ENCODE results near the gene CCR5AS.

The CCR5AS gene

DNA sequence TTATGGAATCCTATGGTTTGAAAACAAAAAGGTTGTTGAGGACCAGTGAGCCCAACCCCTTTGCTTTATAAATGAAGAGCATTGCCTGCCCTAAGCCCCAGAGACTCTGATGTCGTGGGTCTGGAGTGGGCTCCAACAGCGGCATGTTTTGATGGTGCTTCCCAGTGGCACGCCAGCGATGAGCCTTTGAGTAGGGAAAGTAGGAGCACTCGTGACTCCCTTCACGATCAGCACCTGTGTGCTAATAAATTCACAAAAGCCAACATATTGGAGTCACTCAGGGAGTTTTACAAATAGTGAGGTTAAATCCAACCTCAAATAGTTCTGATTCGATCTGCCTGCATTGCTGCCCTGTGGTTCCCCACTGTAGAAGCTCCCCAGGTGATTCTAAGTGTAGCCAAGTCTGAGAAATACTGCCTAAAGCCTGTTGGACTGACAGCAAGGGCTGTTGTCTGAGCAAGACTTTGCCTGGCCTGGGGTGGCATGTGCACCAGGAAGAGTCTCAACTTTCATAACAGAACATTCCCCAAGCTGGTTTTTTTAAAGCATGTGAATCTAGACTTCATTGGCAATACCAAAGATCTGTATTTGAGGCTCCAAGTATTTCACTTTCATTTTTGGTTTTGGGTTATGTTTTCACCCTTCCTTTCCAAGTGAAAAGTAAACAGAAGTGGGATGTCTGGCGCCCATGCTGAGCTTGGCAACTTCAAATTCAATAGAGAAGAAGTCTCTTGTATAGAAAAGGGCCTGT is 26.2 kb downstream of the CCR5AS start:
- DNase-seq (ENCODE audit: low read depth in 2 of 2): no peak

DNA sequence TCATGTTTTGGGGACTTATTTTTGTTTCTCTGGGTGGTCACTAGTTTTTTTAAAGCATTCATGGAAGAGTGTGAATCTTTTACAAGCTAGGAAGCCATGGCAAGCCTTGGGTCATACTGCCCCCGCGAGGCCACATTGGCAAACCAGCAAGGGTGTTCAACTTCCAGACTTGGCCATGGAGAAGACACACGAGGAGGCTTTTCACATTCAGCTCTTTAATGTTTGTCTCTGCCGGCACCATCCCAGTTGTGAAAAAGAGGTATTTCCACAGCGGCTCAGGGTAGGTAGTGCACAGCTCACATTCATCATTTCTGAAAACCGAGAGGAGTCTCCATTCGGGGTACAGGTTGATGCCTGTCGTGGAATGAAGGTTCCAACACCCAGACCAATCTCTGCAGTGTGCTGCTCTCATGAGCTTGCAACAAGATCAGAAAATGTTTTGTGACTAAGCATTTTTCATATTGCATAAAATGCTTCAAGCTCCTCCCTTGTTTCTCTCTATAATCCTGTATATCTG is 28.4 kb downstream of the CCR5AS start:
- DNase-seq (ENCODE audit: low read depth in 2 of 2): peak; percentile 34 to 39

DNA sequence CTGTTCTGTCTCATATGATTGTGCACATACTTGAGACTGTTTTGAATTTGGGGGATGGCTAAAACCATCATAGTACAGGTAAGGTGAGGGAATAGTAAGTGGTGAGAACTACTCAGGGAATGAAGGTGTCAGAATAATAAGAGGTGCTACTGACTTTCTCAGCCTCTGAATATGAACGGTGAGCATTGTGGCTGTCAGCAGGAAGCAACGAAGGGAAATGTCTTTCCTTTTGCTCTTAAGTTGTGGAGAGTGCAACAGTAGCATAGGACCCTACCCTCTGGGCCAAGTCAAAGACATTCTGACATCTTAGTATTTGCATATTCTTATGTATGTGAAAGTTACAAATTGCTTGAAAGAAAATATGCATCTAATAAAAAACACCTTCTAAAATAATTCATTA is 31.1 kb downstream of the CCR5AS start:
- DNase-seq (ENCODE audit: low read depth in 2 of 2): no peak

DNA sequence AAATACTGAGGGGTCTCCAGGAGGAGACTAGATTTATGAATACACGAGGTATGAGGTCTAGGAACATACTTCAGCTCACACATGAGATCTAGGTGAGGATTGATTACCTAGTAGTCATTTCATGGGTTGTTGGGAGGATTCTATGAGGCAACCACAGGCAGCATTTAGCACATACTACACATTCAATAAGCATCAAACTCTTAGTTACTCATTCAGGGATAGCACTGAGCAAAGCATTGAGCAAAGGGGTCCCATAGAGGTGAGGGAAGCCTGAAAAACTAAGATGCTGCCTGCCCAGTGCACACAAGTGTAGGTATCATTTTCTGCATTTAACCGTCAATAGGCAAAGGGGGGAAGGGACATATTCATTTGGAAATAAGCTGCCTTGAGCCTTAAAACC is 31.6 kb downstream of the CCR5AS start:
- DNase-seq (ENCODE audit: low read depth in 2 of 2): no peak

DNA sequence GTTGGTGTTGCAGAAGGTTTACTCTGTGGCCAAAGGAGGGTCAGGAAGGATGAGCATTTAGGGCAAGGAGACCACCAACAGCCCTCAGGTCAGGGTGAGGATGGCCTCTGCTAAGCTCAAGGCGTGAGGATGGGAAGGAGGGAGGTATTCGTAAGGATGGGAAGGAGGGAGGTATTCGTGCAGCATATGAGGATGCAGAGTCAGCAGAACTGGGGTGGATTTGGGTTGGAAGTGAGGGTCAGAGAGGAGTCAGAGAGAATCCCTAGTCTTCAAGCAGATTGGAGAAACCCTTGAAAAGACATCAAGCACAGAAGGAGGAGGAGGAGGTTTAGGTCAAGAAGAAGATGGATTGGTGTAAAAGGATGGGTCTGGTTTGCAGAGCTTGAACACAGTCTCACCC is 32.1 kb downstream of the CCR5AS start:
- no peak for DNase-seq (ENCODE audit: low read depth in 2 of 2)

DNA sequence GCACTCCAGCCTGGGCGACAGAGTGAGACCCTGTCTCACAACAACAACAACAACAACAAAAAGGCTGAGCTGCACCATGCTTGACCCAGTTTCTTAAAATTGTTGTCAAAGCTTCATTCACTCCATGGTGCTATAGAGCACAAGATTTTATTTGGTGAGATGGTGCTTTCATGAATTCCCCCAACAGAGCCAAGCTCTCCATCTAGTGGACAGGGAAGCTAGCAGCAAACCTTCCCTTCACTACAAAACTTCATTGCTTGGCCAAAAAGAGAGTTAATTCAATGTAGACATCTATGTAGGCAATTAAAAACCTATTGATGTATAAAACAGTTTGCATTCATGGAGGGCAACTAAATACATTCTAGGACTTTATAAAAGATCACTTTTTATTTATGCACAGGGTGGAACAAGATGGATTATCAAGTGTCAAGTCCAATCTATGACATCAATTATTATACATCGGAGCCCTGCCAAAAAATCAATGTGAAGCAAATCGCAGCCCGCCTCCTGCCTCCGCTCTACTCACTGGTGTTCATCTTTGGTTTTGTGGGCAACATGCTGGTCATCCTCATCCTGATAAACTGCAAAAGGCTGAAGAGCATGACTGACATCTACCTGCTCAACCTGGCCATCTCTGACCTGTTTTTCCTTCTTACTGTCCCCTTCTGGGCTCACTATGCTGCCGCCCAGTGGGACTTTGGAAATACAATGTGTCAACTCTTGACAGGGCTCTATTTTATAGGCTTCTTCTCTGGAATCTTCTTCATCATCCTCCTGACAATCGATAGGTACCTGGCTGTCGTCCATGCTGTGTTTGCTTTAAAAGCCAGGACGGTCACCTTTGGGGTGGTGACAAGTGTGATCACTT is 34.1 kb downstream of the CCR5AS start:
- DNase-seq (ENCODE audit: low read depth in 2 of 2): no peak

DNA sequence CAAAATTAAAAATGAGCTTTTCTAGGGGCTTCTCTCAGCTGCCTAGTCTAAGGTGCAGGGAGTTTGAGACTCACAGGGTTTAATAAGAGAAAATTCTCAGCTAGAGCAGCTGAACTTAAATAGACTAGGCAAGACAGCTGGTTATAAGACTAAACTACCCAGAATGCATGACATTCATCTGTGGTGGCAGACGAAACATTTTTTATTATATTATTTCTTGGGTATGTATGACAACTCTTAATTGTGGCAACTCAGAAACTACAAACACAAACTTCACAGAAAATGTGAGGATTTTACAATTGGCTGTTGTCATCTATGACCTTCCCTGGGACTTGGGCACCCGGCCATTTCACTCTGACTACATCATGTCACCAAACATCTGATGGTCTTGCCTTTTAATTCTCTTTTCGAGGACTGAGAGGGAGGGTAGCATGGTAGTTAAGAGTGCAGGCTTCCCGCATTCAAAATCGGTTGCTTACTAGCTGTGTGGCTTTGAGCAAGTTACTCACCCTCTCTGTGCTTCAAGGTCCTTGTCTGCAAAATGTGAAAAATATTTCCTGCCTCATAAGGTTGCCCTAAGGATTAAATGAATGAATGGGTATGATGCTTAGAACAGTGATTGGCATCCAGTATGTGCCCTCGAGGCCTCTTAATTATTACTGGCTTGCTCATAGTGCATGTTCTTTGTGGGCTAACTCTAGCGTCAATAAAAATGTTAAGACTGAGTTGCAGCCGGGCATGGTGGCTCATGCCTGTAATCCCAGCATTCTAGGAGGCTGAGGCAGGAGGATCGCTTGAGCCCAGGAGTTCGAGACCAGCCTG is 35.1 kb downstream of the CCR5AS start:
- no peak for DNase-seq (ENCODE audit: low read depth in 2 of 2)

DNA sequence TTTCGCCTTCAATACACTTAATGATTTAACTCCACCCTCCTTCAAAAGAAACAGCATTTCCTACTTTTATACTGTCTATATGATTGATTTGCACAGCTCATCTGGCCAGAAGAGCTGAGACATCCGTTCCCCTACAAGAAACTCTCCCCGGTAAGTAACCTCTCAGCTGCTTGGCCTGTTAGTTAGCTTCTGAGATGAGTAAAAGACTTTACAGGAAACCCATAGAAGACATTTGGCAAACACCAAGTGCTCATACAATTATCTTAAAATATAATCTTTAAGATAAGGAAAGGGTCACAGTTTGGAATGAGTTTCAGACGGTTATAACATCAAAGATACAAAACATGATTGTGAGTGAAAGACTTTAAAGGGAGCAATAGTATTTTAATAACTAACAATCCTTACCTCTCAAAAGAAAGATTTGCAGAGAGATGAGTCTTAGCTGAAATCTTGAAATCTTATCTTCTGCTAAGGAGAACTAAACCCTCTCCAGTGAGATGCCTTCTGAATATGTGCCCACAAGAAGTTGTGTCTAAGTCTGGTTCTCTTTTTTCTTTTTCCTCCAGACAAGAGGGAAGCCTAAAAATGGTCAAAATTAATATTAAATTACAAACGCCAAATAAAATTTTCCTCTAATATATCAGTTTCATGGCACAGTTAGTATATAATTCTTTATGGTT is 35.9 kb downstream of the CCR5AS start, which contains the start of gene CCR5:
Gene CCR5, plus strand, starts transcription at position 108 of the 680 bp plus-strand sequence. CDS start 1,957 bp downstream, outside the sequence.
- no peak for DNase-seq (ENCODE audit: low read depth in 2 of 2)

DNA sequence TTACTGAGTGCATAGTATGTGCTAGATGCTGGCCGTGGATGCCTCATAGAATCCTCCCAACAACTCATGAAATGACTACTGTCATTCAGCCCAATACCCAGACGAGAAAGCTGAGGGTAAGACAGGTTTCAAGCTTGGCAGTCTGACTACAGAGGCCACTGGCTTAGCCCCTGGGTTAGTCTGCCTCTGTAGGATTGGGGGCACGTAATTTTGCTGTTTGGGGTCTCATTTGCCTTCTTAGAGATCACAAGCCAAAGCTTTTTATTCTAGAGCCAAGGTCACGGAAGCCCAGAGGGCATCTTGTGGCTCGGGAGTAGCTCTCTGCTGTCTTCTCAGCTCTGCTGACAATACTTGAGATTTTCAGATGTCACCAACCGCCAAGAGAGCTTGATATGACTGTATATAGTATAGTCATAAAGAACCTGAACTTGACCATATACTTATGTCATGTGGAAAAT is 37.2 kb downstream of the CCR5AS start:
- peak; percentile 26 to 30 for DNase-seq (ENCODE audit: low read depth in 2 of 2)

DNA sequence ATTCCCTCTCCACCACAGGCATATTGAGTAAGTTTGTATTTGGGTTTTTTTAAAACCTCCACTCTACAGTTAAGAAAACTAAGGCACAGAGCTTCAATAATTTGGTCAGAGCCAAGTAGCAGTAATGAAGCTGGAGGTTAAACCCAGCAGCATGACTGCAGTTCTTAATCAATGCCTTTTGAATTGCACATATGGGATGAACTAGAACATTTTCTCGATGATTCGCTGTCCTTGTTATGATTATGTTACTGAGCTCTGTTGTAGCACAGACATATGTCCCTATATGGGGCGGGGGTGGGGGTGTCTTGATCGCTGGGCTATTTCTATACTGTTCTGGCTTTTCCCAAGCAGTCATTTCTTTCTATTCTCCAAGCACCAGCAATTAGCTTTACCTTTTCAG is 37.7 kb downstream of the CCR5AS start:
- DNase-seq (ENCODE audit: low read depth in 2 of 2): no peak

DNA sequence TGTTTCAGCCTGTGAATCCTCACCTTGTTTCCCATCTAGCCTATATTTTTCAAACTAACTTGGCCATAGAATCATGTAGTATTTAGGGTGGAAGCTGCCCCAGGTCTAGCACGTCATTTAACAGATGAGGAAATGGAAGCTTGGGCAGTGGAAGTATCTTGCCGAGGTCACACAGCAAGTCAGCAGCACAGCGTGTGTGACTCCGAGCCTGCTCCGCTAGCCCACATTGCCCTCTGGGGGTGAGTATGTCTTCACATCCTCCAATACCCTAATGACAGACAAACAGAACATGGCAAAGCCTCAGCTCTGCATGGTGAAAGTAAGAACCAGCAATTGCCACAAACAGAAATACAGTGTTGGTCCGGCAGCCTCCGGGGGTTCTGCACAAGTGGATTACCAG is 38.3 kb downstream of the CCR5AS start:
- DNase-seq (ENCODE audit: low read depth in 2 of 2): peak; percentile 40 to 48

DNA sequence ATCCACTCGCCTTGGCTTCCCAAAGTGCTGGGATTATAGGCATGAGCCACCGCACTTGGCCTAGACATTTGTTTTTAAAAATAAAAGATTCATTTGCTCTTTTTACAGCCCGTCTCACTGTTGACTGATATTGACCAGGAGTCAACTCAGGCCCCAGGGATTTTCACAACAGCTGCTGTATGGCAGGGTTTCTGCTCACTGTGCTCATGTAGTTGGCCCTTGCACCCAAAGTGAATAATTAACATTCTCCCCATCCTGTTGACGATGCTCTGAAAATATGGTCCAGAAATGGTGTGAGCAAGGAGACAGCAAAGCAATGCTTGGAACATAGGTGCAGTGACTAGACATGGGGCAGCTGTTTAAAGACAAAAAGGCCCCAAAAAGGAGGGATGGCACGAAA is 39.1 kb downstream of the CCR5AS start:
- no peak for DNase-seq (ENCODE audit: low read depth in 2 of 2)

DNA sequence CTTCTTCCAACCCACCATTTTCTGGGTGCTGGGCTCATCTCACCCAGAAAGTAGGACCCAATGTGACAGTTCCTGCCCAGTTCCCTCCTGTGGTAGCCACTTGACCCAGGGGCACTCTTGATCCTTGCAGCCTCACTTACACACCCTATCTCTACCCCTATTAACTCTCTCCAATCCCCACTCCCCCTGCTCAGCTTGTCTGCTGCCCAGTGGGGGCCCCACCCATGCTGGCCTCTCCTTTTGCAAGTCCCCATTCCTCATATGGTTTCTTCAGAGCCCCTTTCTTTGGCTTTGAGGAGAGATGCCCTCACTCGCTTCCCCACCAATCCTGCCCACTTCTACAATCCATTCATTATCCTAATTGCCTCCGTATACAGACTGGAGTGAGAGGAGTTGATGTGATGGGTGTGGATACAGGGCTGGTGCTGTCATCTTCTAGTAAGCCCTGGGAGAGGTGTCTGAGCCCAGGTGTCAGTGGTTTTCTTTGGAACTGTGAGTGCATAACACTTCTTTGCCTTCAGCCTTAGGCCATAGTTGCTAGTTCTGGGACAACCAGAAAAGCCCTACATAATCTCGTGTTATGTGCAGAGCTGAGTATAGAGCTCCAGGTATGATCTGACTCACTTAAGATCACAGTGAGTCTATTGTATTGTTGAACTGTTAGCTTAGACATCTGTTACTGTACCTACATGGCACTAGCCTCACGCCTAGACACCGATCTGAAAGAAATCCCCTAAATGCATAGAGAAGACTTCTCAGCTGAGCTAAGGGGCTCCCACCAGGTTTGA is 40.9 kb downstream of the CCR5AS start:
- DNase-seq (ENCODE audit: low read depth in 2 of 2): no peak

DNA sequence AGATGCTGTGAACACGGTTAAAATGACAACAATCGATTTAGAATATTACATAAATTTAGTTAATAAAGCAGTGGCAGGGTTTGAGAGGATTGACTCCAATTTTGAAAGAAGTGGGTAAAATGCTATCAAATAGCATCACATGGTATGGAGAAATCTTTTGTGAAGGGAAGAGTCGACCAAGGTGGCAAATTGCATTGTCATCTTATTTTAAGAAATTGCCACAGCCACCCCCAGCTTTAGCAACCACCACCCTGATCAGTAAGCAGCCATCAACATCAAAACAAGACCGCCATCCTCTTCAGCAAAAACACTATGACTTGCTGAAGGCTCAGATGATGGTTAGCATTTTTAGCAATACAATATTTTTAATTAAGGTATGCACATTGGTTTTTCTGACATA is 41.8 kb downstream of the CCR5AS start:
- DNase-seq (ENCODE audit: low read depth in 2 of 2): no peak

DNA sequence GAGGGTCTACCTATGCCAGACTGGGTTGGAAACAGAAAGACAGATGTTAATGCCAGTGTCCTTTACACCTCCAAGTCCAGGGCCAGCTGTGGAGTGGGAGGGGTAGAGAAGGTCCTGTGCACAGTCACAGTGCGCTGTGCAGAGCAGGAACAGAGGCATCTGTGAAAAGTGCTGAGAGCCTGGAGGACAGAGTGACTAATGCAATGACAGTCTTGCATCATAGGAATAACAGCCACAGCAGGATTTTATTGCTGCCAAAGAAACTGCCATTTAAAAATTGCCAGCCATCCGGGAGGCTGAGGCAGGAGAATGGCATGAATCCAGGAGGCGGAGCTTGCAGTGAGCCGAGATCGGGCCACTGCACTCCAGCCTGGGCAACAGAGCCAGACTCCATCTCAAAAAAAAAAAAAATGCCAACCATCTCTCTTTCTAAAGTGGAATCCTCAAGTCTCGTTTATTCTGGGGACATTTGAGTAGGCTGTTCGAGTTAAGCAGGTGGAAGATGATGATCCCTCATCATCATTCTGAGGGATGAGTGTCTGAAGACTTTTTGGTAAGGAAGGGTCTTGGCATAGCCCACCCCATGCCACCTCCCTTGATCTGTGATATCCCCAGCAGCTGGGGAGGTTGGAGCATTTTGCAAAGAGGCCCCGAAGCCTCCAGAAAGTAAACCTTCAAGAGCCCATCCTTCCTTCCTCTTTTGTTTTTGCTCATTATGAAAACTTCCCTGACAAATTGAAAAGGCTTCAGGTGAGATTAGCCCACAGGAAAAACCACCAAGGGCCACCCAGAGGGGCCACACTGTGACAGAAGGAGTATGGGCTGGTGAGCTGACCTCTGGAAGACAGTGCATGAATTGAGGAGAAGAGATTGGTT is 45.2 kb downstream of the CCR5AS start:
- no peak for DNase-seq (ENCODE audit: low read depth in 2 of 2)

DNA sequence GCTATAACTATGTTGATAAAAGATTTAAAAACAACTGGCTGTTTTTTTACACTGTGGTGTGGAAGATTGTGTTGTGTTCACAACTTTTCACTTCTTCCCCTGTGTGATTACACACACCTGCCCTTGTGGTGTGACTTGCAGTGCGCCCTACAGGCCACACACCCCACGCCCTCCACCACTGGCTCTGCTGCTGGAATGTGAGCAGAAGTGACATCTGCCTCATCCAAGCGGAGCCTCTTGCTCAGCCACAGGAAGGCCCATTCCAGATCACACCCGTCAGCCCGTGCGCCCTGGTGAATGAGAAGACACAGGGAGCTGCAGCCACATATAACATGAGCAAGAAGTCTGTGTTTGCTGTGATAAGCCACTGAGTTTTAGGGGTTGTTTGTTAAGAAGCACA is 46.0 kb downstream of the CCR5AS start:
- no peak for DNase-seq (ENCODE audit: low read depth in 2 of 2)

DNA sequence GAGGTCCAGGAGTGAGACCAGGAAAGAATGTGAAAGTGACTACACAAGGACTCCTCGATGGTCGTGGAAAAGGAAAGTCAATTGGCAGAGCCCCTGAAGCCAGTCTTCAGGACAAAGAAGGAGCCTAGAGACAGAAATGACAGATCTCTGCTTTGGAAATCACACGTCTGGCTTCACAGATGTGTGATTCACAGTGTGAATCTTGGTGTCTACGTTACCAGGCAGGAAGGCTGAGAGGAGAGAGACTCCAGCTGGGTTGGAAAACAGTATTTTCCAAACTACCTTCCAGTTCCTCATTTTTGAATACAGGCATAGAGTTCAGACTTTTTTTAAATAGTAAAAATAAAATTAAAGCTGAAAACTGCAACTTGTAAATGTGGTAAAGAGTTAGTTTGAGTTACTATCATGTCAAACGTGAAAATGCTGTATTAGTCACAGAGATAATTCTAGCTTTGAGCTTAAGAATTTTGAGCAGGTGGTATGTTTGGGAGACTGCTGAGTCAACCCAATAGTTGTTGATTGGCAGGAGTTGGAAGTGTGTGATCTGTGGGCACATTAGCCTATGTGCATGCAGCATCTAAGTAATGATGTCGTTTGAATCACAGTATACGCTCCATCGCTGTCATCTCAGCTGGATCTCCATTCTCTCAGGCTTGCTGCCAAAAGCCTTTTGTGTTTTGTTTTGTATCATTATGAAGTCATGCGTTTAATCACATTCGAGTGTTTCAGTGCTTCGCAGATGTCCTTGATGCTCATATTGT is 47.0 kb downstream of the CCR5AS start:
- DNase-seq (ENCODE audit: low read depth in 2 of 2): peak in 1 of 2 donors; percentile 24

DNA sequence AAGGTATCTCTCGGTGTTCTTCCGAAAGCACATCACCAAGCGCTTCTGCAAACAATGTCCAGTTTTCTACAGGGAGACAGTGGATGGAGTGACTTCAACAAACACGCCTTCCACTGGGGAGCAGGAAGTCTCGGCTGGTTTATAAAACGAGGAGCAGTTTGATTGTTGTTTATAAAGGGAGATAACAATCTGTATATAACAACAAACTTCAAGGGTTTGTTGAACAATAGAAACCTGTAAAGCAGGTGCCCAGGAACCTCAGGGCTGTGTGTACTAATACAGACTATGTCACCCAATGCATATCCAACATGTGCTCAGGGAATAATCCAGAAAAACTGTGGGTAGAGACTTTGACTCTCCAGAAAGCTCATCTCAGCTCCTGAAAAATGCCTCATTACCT is 48.4 kb downstream of the CCR5AS start:
- DNase-seq (ENCODE audit: low read depth in 2 of 2): no peak

DNA sequence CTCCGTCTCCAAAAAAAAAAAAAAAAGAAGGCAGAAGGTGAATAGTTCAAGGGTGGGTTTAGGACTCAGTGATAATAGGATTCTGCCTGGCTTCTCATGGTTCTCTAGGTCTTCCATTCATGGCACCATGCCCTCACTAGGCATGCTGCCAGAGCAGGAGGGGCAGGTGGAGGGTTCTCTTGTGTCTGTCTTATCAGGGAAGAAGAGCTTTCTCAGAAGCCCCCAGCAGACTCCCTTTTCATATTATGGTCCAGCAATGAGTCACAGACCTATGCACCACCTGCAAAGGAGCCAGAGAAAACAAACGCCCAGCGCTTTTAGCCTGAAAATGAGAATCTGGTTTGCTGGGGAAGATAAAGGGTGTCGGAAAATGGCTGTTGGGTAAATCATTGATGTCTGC is 50.0 kb downstream of the CCR5AS start:
- DNase-seq (ENCODE audit: low read depth in 2 of 2): no peak

Data from stimulated activated CD8-positive, alpha-beta memory T cell treated with anti-CD3 and anti-CD28 coated beads, Interleukin-15, amount 100 ng/mL, for 48 hours (primary cell).